Mesendoderm (in vitro differentiated cells): ENCODE results near the gene AXIN1.

Experiments
- DNase-seq: peaks from one replicate; pipeline ENCODE4 v3.0.0; 2013
- H2AK5ac ChIP-seq: 2 replicates; pipeline ENCODE4 v1.6.1; 2013; ENCODE audit warnings: low read length, inconsistent platforms
- H2BK120ac ChIP-seq: 2 replicates; pipeline ENCODE4 v1.6.1; 2013; ENCODE audit warnings: low read depth, mild to moderate bottlenecking, low read length, moderate library complexity, mixed read lengths
- H2BK15ac ChIP-seq: replicated peaks from 2 replicates; pipeline ENCODE4 v1.6.1; 2013; ENCODE audit warnings: low read depth, mild to moderate bottlenecking, moderate library complexity
- H2BK5ac ChIP-seq: 2 replicates; pipeline ENCODE4 v1.6.1; 2013; ENCODE audit warnings: low read length, inconsistent platforms
- H3K18ac ChIP-seq: 2 replicates; pipeline ENCODE4 v1.6.1; 2013; ENCODE audit warnings: mild to moderate bottlenecking, low read length, mixed read lengths
- H3K23ac ChIP-seq: one replicate; pipeline ENCODE4 v1.6.1; 2013; ENCODE audit warnings: low read length
- H3K27ac ChIP-seq: 2 replicates; pipeline ENCODE4 v1.5.1; 2013; ENCODE audit warnings: low read depth, mild to moderate bottlenecking, inconsistent platforms, low read length, moderate library complexity
- H3K27me3 ChIP-seq: 2 replicates; pipeline ENCODE4 v1.6.1; 2013; ENCODE audit warnings: low read length, control low read depth, mild to moderate bottlenecking, inconsistent platforms; ENCODE audit not compliant: insufficient read depth, poor library complexity
- H3K36me3 ChIP-seq: 2 replicates; pipeline ENCODE4 v1.6.1; 2013; ENCODE audit warnings: low read length, inconsistent platforms; ENCODE audit not compliant: control insufficient read depth, insufficient read depth
- H3K4ac ChIP-seq: one replicate; pipeline ENCODE4 v1.6.1; 2013; ENCODE audit warnings: low read depth, mild to moderate bottlenecking, low read length, moderate library complexity
- H3K4me1 ChIP-seq: 2 replicates; pipeline ENCODE4 v1.6.1; 2013; ENCODE audit warnings: low read depth, low read length, inconsistent platforms; ENCODE audit not compliant: control insufficient read depth
- H3K4me2 ChIP-seq: 2 replicates; pipeline ENCODE4 v1.6.1; 2013; ENCODE audit warnings: low read length
- H3K4me3 ChIP-seq: 2 replicates; pipeline ENCODE4 v1.5.1; 2013; ENCODE audit warnings: mild to moderate bottlenecking, low read length
- H3K56ac ChIP-seq: one replicate; pipeline ENCODE4 v1.6.1; 2013; ENCODE audit warnings: low read length
- H3K79me1 ChIP-seq: 2 replicates; pipeline ENCODE4 v1.6.1; 2013; ENCODE audit warnings: low read length, inconsistent platforms
- H3K79me2 ChIP-seq: 2 replicates; pipeline ENCODE4 v1.6.1; 2013; ENCODE audit warnings: mild to moderate bottlenecking, low read length; ENCODE audit not compliant: control insufficient read depth, insufficient read depth
- H3K9ac ChIP-seq: 2 replicates; pipeline ENCODE4 v1.6.1; 2013; ENCODE audit warnings: low read length, inconsistent platforms
- H4K5ac ChIP-seq: one replicate; pipeline ENCODE4 v1.6.1; 2013; ENCODE audit warnings: low read length
- H4K8ac ChIP-seq: one replicate; pipeline ENCODE4 v1.6.1; 2013; ENCODE audit warnings: low read depth, mild to moderate bottlenecking, control low read depth, low read length, moderate library complexity
- WGBS: extraction: QIAGEN DNeasy Blood & Tissue Kit; methylation state at CpG from one replicate; pipeline ENCODE4 v1.1.7; 2013; ENCODE audit warnings: low lambda C conversion rate, missing lambda C conversion rate; ENCODE audit not compliant: insufficient coverage; ENCODE audit errors: extremely low coverage; 5-methylcytosine and 5-hydroxymethylcytosine counted together

The AXIN1 gene

GRCh38 chr16:280991-281659 is 71.4 kb downstream of the AXIN1 start:
- Histone ChIP-seq H3K79me1 (no peaks in the 10 kb centered on the region), H3K18ac (peak overlapping the region; percentile 4), H3K27me3 (peaks cover 1% of the 10 kb centered on the region), H3K4me3 (no peak overlapping the region), H4K5ac (no peak overlapping the region), H3K9ac (no peak overlapping the region), H3K23ac (no peak overlapping the region), H3K4me1 (no peaks in the 10 kb centered on the region), H2AK5ac (no peak overlapping the region), H2BK5ac (no peak overlapping the region), H3K79me2 (no peaks in the 10 kb centered on the region), H2BK15ac (no peak overlapping the region), H3K36me3 (no peaks in the 10 kb centered on the region), H3K27ac (no peak overlapping the region), H3K4ac (no peak overlapping the region), H4K8ac (no peak overlapping the region), H2BK120ac (no peak overlapping the region), H3K56ac (peak overlapping the region; percentile 22), H3K4me2 (no peak overlapping the region)
- DNase-seq, result no peak
- no CpG with 5 or more reads among the region's 27 CpGs for WGBS

GRCh38 chr16:280552-280951 is 72.0 kb downstream of the AXIN1 start, which contains the start of gene ARHGDIG:
TSS of gene ARHGDIG (plus strand) at chr16:280591. CDS start at chr16:280681, 90 bp downstream.
- Histone ChIP-seq H3K4me3 (no peak within 1 kb of the TSS), H3K4me1 (no peaks in the 10 kb centered on the region), H3K9ac (peak within 1 kb of the TSS; percentile 53), H3K4ac (no peak within 1 kb of the TSS), H3K27ac (no peak within 1 kb of the TSS), H3K79me1 (no peaks in the 10 kb centered on the region), H3K18ac (peak within 1 kb of the TSS; percentile 4), H3K36me3 (no peaks in the 10 kb centered on the region), H2BK120ac (no peak within 1 kb of the TSS), H4K5ac (no peak within 1 kb of the TSS), H2AK5ac (no peak within 1 kb of the TSS), H2BK5ac (no peak within 1 kb of the TSS), H4K8ac (no peak within 1 kb of the TSS), H2BK15ac (no peak within 1 kb of the TSS), H3K27me3 (peaks cover 1% of the 10 kb centered on the region), H3K56ac (peak within 1 kb of the TSS; percentile 25), H3K4me2 (peak within 1 kb of the TSS; percentile 9), H3K23ac (no peak within 1 kb of the TSS), H3K79me2 (no peaks in the 10 kb centered on the region)
- no CpG with 5 or more reads among the region's 54 CpGs for WGBS
- no peak for DNase-seq

- Histone ChIP-seq H3K27me3 (peaks cover 3% of the 10 kb centered on the region), H3K4me3 (no peak overlapping the region)
- no CpG with 5 or more reads among the region's 47 CpGs for WGBS
Observed at GRCh38 chr16:280005-280460, 72.5 kb downstream of the AXIN1 start.

GRCh38 chr16:279531-279930 is 73.0 kb downstream of the AXIN1 start:
- no peak for DNase-seq
- H2BK15ac ChIP-seq, result no peak overlapping the region
- peaks cover 3% of the 10 kb centered on the region for H3K27me3 ChIP-seq

More at GRCh38 chr16:280005-280460, 72.5 kb downstream of the AXIN1 start:
- Histone ChIP-seq H3K79me2 (no peaks in the 10 kb centered on the region), H3K23ac (no peak overlapping the region), H2BK15ac (no peak overlapping the region), H3K9ac (no peak overlapping the region), H4K5ac (no peak overlapping the region), H4K8ac (no peak overlapping the region), H2BK5ac (no peak overlapping the region), H3K36me3 (no peaks in the 10 kb centered on the region), H3K4me2 (peak overlapping the region; percentile 9), H3K79me1 (no peaks in the 10 kb centered on the region), H3K18ac (no peak overlapping the region), H3K56ac (peak overlapping the region; percentile 25), H3K4me1 (no peaks in the 10 kb centered on the region), H2BK120ac (no peak overlapping the region), H3K27ac (no peak overlapping the region), H2AK5ac (no peak overlapping the region), H3K4ac (no peak overlapping the region)
- DNase-seq, result no peak

GRCh38 chr16:278863-279366 is 73.6 kb downstream of the AXIN1 start:
- no peak overlapping the region for H2BK120ac ChIP-seq
- WGBS, result no CpG with 5 or more reads among the region's 6 CpGs
- no peak overlapping the region for H2AK5ac ChIP-seq
- no peak overlapping the region for H2BK5ac ChIP-seq
- no peak overlapping the region for H3K4ac ChIP-seq
- no peak overlapping the region for H3K18ac ChIP-seq
- H3K27ac ChIP-seq, result no peak overlapping the region
- H3K23ac ChIP-seq, result no peak overlapping the region
- no peaks in the 10 kb centered on the region for H3K79me1 ChIP-seq
- no peak overlapping the region for H3K56ac ChIP-seq
- no peaks in the 10 kb centered on the region for H3K79me2 ChIP-seq
- no peak overlapping the region for H3K4me3 ChIP-seq
- H3K4me1 ChIP-seq, result no peaks in the 10 kb centered on the region
- H4K5ac ChIP-seq, result no peak overlapping the region
- H3K27me3 ChIP-seq, result peaks cover 3% of the 10 kb centered on the region
- H4K8ac ChIP-seq, result no peak overlapping the region
- no peak overlapping the region for H2BK15ac ChIP-seq
- no peaks in the 10 kb centered on the region for H3K36me3 ChIP-seq
- H3K4me2 ChIP-seq, result no peak overlapping the region
- H3K9ac ChIP-seq, result no peak overlapping the region
- DNase-seq, result peak; percentile 72

More at GRCh38 chr16:279531-279930, 73.0 kb downstream of the AXIN1 start:
- no CpG with 5 or more reads among the region's 7 CpGs for WGBS
- H4K5ac ChIP-seq, result no peak overlapping the region
- no peak overlapping the region for H3K27ac ChIP-seq
- H4K8ac ChIP-seq, result no peak overlapping the region
- H3K4me2 ChIP-seq, result no peak overlapping the region
- H2BK120ac ChIP-seq, result no peak overlapping the region
- no peaks in the 10 kb centered on the region for H3K36me3 ChIP-seq
- no peak overlapping the region for H3K18ac ChIP-seq
- H3K4me1 ChIP-seq, result no peaks in the 10 kb centered on the region
- H3K79me2 ChIP-seq, result no peaks in the 10 kb centered on the region
- H3K23ac ChIP-seq, result no peak overlapping the region
- no peak overlapping the region for H2BK5ac ChIP-seq
- no peak overlapping the region for H3K4ac ChIP-seq
- H3K79me1 ChIP-seq, result no peaks in the 10 kb centered on the region
- no peak overlapping the region for H3K9ac ChIP-seq
- H3K56ac ChIP-seq, result no peak overlapping the region
- no peak overlapping the region for H3K4me3 ChIP-seq
- H2AK5ac ChIP-seq, result no peak overlapping the region
